Measurements from ENCODE around the gene CNIH1.
"Not testable (repeated sequence)": the region's sequence is repeated elsewhere in the genome, so short reads cannot be mapped to it uniquely, and the experiment has no call there.

Gene CNIH1

DNA sequence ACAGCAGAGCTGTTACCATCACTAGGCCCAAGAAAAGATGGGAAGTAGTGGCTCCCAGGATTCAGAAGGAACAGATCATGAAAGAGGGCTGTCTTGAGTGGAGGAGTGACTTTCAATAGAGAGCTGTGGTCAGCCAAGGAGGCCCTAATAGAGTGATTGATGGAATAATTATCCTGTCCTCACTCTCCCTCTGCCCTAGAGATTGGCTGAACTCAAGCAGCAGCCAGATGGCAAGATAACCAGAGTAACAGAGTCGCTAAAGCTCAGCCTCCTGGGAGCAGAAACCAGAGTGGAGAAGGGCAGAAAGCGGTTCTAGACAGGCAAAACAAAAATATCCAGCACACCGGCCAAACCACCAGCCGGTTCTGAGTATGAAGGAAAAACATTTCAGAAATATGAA lies 24.5 kb upstream of the CNIH1 start:
- no peak for DNase-seq

DNA sequence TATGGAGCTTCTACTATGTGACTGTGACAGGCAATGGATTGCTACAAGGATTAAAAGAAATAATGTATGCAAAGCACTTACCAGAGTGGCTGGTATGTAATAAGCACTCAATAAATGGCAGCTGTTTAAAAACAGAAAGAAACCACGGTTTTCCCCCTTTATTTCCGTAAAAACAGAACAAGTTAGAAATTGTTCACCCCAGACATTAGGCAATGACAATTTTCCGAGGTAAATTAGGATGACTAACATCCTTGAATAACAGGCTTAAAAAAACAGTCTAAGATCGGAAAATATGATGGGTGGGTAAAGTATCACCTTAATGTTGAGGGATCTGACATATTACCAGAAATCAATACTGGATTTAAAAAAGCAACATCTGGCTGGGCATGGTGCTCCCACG lies 20.9 kb upstream of the CNIH1 start:
- no peak for DNase-seq

- DNase-seq: no peak
These were observed 17.9 kb upstream of the CNIH1 start for GRCh38 chr14:54459106-54459505.

GRCh38 chr14:54458536-54458935 lies 17.4 kb upstream of the CNIH1 start:
- DNase-seq: not testable (repeated sequence)

- no peak for DNase-seq
These were observed 16.4 kb upstream of the CNIH1 start for GRCh38 chr14:54457609-54457996.

DNA sequence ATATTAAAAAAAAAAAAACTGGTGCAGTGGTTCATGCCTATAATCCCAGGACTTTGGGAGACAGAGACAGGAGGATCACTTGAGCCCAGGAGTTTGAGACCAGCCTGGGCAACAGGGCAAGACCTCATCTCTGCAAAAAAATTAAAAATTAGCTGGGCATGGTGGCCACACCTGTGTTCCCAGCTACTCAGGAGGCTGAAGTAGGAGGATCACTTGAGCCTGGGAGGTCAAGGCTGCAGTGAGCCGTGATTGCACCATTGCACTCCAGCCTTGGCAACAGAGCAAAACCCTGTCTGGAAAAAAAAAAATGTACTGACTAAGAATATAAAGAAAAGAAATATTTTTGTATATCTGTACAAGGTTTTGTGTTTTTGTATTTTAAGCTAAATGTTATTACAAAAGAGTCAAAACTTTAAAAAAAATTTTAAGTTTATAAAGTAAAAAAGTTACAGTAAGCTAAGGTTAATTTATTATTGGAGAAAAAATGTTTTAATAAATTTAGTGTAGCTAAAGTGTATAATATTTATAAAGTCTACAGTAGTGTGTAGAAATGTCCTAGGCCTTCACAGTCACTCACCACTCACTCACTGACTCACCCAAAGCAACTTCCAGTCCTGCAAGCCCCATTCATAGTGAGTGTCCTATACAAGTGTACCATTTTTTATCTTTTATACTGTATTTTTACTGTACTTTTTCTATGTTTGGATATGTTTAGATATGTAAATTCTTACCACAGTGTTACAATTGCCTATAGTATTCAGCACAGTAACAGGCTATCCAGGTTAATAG lies 15.8 kb upstream of the CNIH1 start:
- not testable (repeated sequence) for DNase-seq

DNA sequence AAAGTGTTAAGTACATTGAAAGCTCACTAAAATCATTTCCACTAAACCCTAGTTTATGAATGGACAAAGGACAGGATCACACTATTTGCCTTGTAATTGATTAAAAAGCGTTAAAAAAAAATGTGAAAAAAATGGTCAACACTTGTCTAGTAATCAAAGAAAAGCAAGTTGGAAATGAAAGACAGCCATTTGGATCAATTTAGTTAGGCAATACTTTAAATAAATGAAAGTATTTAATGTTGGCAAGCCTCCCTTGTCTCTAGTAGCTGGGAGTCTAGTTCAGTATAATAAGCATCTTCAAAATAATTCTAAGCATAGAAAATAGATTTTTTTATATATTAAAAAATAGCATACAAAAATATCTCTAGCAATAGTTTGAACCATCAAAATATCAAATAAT lies 14.2 kb upstream of the CNIH1 start:
- no peak for DNase-seq

DNA sequence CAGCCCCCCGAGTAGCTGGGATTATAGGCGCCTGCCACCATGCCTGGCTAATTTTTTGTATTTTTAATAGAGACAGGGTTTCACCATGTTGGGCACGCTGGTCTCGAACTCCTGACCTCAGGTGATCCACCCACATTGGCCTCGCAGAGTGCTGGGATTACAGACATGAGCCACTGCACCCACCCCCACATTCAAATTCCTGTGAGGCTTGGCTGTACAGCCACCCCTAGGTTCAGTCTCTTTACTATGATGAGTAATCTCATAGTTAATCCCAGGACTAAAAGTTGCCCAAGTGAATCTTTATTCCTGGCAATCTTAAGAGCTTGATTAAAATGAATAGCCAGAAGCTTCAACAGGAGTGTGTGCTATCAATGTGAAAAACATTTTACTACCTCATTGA lies 12.8 kb upstream of the CNIH1 start:
- not testable (repeated sequence) for DNase-seq

DNA sequence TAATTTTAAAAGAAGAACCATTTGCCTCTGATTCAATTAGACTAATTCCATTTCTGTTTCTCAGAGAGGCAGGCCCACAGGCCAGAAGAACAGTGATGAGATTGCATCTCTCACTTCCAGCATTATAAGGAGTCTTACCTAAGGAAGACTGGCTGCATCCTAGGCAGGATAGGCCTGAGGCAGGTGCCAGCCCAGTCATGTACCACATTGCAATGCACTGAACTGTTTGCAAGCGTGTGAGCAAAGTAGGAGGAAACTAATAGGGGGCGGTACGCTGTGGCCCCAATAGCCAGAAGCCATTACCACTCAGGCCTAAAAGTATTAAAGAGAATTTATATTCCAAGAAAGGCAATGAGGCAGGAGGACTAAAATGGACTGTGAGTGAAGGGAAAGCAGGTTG lies 12.1 kb upstream of the CNIH1 start:
- DNase-seq: no peak

GRCh38 chr14:54451961-54452360 lies 10.8 kb upstream of the CNIH1 start:
- DNase-seq: no peak

GRCh38 chr14:54451121-54451601 lies 10.0 kb upstream of the CNIH1 start:
- no peak for DNase-seq

DNA sequence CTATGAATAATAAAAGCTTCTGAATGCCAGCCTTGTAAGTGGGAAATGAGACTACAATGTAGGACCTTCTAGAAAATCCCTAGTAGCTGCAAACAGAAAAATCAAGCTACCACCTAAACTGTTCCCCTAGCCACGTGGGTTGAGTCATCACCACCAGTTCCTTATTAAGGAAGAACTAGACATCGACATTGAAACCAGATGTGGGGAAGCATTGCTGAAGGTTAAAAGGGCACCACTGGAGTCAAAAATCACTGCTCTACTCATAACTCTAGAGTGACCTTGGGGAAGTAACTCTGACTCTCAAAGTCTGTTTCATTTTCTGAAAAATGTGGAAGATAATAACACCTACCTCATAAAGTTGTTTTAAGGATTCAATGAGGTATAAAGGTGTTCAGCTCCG lies 9.4 kb upstream of the CNIH1 start:
- peak; percentile 39 to 46 for DNase-seq

- peak; percentile 90 to 92 for DNase-seq
These were observed 6.1 kb upstream of the CNIH1 start for GRCh38 chr14:54447231-54447692.

DNA sequence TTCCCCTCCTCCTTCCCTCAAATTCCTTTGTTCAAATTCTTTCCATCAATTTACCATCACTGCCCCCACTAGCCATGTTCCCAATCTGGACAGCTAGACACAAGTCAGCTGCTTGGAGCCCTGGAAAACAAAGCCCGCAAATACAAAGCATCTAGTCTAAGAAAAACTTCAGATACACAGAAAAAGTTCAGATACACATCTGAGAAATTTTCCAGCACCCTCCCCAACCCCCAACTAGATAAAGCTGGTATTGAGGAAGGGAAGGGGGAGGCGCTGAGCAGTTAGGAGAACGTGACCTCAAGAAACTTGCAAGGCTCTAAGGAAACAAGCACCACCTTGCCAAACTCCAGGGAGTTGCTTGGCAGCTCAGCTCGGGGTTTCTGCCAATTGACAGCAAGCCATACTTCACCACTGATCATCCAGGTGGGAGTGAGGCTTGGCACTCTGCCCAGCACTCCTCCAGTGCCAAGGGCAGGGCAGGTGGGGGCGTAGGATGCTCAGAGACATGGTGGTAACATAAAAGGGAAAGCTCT lies 5.1 kb upstream of the CNIH1 start:
- peak in 1 of 2 experiments; percentile 26 for DNase-seq

GRCh38 chr14:54444681-54445080 lies 3.5 kb upstream of the CNIH1 start:
- DNase-seq: no peak

GRCh38 chr14:54443981-54444380 lies 2.8 kb upstream of the CNIH1 start:
- no peak for DNase-seq

- DNase-seq: not testable (repeated sequence)
These were observed 1.8 kb upstream of the CNIH1 start for GRCh38 chr14:54442961-54443360.

GRCh38 chr14:54440476-54440872 lies 700 bp downstream of the CNIH1 start:
- DNase-seq: no peak

DNA sequence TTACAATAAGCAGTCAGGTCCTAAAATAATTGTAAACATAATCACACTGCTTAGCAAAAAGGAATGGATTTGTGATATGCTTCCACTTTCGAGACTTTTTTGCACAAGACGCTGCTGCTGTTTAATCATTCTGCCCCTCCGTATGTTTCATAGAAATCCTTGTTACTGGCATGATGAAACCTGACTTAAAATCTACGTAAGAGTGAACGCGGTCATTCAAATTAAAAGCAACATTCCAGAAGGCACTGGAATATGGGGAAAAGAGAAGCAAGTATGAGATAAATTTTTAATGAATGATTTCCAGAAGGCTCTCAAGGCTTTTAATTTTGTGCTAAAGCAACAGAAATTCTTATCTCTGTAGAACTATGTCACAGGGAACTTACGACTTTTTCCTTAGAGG lies 1.1 kb downstream of the CNIH1 start:
- no peak for DNase-seq

DNA sequence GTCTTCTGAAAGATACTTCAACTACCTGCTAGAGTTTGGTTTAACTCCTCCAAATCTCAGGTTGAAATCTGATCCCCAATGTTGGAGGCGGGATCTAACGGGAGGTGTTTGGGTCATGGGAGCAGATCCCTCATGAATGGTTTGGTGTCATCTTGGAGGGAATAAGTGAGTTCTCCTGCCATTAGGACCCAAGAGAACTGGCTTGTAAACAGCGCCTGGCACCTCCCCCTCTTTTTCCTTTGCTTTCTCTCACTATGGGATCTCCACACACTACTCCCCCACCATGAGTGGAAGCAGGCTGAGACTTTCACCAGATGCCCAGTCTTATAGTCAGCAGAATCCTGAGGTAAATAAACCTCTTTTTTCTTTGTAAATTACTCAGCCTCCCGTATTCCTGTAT lies 2.5 kb downstream of the CNIH1 start:
- no peak for DNase-seq

GRCh38 chr14:54437954-54438353 lies 3.2 kb downstream of the CNIH1 start:
- DNase-seq: not testable (repeated sequence)

DNA sequence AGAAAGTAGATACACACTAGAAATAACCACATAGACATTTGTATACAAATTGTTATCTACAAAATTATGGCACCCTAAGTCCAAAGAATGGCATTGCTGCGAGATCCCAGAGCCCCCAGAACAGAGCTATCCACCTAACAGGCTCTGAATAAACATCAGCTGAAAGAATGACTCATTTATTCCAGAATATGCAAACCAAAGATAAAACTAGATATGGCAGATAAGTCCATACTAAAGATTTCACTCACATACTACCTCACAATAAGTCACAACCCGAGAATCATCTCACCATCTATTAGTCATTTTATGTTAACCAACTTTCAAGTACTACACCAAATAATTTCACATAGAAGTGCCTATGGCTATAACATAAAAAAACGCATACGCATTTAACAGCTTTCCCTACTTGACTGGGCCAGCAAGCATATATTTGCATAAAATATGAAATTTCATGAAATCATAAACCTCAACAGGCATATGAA lies 5.6 kb downstream of the CNIH1 start:
- DNase-seq: no peak

GRCh38 chr14:54428527-54428926 lies 12.6 kb downstream of the CNIH1 start:
- no peak for DNase-seq

DNA sequence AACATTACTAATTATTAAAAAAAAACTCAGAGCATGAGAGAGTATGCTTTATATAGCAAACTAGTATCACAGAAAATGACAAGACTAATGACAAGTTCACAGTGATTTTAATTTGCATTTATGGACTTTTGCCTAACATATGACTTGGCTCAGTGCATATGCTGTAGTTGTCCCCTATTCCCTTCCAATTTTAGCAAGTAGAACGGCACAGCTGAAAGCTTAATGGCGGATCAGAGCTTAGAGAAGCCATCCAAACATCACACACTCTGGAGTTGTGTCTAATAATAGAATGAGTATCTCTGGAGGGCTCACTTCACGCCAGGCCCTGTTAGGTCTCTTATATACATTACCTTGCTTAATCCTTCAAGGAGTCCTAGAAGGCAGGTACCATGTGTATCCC lies 13.3 kb downstream of the CNIH1 start:
- no peak for DNase-seq
